WERI-Rb-1 (cell line): ENCODE results near the gene C17orf78.
"Not testable (repeated sequence)": the region's sequence is repeated elsewhere in the genome, so short reads cannot be mapped to it uniquely, and the experiment has no call there.

Experiments used
- DNase-seq: peaks from one replicate; pipeline ENCODE4 v3.0.0-alpha.2; 2020
- H3K27ac ChIP-seq: fragments of 250-450 bp; sonication (Bioruptor Pico); 2 replicates; pipeline ENCODE4 v1.5.1; 2020; ENCODE audit warnings: mild to moderate bottlenecking, moderate library complexity
- H3K27me3 ChIP-seq: fragments of 250-450 bp; sonication (Bioruptor Pico); 2 replicates; pipeline ENCODE4 v1.5.1; 2021; ENCODE audit warnings: mild to moderate bottlenecking, low read depth, moderate library complexity; ENCODE audit not compliant: insufficient read depth, severe bottlenecking
- H3K36me3 ChIP-seq: fragments of 250-450 bp; sonication (Bioruptor Pico); 2 replicates; pipeline ENCODE4 v1.5.1; 2020; ENCODE audit warnings: mild to moderate bottlenecking, moderate library complexity
- H3K4me3 ChIP-seq: 2 replicates; pipeline ENCODE4 v1.5.1; 2011; ENCODE audit warnings: low read depth, mild to moderate bottlenecking, control low read depth, low read length
- H3K9me3 ChIP-seq: fragments of 250-450 bp; sonication (Bioruptor Pico); 2 replicates; pipeline ENCODE4 v1.5.1; 2021; ENCODE audit warnings: mild to moderate bottlenecking, moderate library complexity; ENCODE audit not compliant: severe bottlenecking
- TF ChIP-seq, protein P1 (sequence below): IDR thresholded peaks from 2 replicates; pipeline ENCODE4 v1.5.1; 2011; ENCODE audit warnings: low read depth, mild to moderate bottlenecking, control low read depth, inconsistent platforms, low read length

The C17orf78 gene

DNA sequence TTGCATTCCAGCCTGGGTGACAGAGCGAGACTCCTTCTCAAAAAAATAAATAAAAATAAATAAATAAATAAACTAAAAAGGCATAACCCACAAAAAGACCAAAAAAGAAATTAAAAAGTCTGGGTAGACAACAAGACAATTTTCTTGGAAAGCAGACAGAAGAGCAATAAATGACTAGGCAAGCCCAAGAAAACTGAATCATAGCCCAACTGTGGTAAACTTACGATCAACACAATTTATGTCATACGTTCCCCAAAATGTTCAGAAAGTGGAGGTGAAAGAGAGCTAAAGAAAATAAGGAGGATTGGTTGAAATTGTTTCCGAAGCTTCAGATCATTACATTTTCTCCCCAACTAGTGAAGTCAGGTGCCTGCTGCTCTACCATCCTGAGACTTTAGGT, 31.3 kb upstream of the C17orf78 start:
- Histone ChIP-seq H3K4me3 (no peak overlapping the region), H3K27ac (no peak overlapping the region), H3K27me3 (no peaks in the 10 kb centered on the region), H3K9me3 (peaks cover 5% of the 10 kb centered on the region), H3K36me3 (peaks cover 33% of the 10 kb centered on the region)
- TF ChIP-seq, protein P1, sequence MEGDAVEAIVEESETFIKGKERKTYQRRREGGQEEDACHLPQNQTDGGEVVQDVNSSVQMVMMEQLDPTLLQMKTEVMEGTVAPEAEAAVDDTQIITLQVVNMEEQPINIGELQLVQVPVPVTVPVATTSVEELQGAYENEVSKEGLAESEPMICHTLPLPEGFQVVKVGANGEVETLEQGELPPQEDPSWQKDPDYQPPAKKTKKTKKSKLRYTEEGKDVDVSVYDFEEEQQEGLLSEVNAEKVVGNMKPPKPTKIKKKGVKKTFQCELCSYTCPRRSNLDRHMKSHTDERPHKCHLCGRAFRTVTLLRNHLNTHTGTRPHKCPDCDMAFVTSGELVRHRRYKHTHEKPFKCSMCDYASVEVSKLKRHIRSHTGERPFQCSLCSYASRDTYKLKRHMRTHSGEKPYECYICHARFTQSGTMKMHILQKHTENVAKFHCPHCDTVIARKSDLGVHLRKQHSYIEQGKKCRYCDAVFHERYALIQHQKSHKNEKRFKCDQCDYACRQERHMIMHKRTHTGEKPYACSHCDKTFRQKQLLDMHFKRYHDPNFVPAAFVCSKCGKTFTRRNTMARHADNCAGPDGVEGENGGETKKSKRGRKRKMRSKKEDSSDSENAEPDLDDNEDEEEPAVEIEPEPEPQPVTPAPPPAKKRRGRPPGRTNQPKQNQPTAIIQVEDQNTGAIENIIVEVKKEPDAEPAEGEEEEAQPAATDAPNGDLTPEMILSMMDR = no peak
- no peak for DNase-seq

DNA sequence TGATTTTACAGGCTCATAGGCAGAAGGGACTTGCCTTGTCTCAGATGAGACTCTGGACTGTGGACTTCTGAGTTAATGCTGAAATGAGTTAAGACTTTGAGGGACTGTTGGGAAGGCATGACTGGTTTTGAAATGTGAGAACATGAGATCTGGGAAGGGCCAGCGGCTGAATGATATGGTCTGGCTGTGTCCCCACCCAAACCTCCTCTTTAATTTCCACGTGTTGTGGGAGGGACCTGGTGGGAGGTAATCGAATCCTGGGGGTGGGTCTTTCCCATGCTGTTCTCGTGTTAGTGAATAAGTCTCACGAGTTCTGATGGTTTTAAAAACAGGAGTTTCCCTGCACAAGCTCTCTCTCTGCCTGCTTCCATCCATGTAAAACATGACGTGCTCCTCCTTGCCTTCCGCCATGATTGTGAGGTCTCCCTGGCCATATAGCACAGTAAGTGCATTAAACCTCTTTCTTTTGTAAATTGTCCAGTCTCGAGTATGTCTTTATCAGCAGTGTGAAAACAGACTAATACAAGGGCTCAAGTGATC, 28.9 kb upstream of the C17orf78 start:
- not testable (repeated sequence) for H3K4me3 ChIP-seq, H3K27ac ChIP-seq, DNase-seq, H3K27me3 ChIP-seq, H3K9me3 ChIP-seq
- H3K36me3 ChIP-seq = peaks cover 42% of the 10 kb centered on the region

DNA sequence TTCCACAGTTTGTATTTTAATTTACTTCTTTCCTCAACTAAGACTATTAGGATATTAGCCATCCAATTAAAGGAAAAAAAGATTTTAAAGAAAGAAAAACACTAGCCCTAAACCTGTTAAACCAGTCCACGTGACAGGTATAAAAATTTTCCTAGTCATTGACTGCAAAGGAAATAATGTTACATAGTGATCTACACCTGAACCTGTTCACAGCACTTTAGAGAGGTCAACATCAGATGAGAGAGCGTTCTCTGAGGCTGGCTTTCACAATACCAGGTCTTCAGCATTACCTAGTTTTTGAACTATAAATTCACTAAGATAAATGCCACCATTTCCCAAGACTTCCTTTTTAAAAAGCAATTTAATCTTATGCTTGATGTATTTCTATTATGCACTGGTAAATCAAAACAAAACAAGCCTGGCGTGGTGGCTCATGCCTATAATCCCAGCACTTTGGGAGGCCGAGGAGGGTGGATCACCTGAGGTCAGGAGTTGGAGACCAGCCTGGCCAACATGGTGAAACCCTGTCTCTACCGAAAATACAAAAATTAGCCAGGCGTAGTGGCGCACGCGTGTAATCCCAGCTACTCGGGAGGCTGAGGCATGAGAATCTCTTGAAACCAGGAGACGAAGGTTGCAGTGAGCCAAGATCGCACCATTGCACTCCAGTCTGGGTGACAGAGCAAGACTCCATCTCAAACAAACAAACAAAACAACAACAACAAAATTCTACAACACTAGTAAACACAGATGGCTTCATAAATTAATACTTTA, 18.8 kb upstream of the C17orf78 start:
- Histone ChIP-seq H3K4me3 (peak overlapping the region; percentile 98), H3K36me3 (peaks cover 25% of the 10 kb centered on the region), H3K27ac (peak overlapping the region; percentile 91)
- DNase-seq, H3K9me3 ChIP-seq, H3K27me3 ChIP-seq: not testable (repeated sequence)

DNA sequence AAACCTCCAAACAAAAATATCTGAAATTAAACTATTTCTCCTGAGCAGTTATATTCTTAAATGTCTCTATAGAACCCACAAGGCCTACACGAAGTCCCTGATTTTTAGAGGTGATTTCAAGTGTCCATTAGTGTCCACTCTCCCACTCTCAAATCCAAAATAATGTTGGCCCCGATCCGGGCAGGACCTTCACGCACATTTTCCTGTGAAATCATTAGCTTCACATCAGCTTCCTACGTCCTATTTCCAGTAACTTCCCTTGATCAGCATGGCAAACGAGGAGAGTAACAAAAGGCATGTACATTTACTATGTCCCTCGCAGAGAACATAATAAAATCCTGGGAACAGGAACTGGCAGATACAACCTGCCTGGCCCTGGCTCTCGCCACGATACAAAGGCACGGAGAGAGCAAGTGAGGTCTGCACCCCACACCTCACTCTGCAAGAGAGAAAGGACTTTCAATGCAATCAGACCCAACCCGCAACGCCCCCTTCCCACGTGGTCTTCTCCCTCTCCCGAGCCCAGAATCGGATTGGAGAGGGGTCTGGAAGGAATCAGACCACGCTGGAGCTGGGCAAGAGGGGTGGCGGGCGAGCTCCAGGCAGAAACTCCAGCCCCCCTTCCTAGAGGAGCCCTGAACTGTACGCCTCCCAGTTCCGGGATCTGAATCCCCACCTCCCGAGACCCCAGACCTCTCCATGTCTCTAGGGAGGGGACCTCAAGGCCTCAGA, 17.5 kb upstream of the C17orf78 start:
- Histone ChIP-seq H3K4me3 (peak overlapping the region; percentile 98), H3K27ac (peak overlapping the region; percentile 91), H3K9me3 (no peaks in the 10 kb centered on the region), H3K27me3 (no peaks in the 10 kb centered on the region), H3K36me3 (peaks cover 25% of the 10 kb centered on the region)
- TF ChIP-seq, protein P1 = no peak
- DNase-seq = peak; percentile 87

DNA sequence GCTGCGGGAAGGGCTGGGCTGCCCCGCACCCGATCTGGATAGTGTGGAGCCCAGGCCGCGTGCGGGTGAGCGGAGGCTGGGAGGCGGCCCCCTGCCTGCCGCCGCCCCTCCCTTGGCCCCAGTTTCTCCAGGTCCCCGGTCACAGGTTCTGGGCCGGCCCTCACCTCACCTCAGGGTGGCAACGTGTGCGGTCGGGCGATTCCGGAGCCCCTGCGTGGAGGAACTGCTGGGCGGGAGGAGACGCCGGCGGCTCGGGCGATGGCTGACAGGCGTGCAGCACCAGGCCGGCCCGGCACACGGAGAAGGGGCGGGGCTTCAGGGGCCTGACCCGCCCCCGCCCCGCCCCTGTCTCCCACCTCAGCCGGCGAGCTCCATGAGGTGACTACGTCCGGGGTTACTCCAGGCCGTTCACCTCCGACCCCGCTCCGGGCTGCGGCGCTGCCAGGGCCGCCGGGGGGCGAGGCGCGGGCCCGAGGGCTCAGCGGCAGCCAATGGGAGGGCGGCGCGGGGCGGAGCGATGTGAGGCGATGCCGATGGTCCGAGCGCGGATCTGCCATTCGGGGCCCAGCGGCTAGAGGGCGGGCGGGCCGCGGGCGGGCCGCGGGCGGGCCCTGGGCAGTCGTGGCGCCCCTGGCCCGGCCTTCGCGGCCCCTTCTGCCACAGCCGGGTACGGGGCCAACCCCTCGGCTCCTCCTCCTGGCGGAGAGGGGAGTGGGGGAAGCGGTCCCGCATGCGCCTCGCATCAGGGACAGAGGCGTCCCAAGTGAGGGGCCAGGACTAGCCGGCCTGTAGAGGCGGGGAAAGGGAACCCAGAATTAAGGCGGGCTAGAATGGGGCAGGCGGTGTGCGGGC, 16.7 kb upstream of the C17orf78 start:
- Histone ChIP-seq H3K4me3 (peak overlapping the region; percentile 98), H3K27me3 (no peaks in the 10 kb centered on the region), H3K36me3 (peaks cover 19% of the 10 kb centered on the region), H3K27ac (peak overlapping the region; percentile 91), H3K9me3 (no peaks in the 10 kb centered on the region)
- TF ChIP-seq, protein P1 = 0 out of 2 replicates have a peak, but pooled peaks have one; percentile 14
- DNase-seq = peak; percentile 97

DNA sequence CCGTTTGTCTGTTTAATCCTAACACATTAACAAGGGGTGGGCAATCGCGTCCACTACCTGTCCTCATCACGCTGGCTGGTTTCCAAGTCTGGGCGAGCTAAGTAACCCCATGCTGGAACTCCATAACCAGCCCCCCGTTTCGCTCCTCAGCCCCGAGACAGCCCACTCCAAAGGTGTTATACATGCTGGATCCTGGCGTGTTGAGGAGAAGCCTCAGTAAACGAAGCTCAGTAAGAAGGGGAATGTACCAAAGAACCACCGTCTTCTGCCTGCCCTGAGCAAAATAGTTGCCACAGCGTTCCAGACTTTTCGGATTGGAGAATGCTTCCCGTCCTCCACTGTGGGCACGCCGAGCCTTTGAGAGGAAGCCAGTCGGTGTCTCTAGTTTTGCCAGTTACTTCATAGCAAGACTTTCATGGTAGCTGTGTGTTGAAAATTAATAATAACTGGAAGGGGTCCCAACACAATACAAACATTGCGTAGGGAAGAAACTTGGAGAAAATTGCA, 16.1 kb upstream of the C17orf78 start:
- Histone ChIP-seq H3K9me3 (no peaks in the 10 kb centered on the region), H3K27ac (peak overlapping the region; percentile 88), H3K27me3 (no peaks in the 10 kb centered on the region), H3K4me3 (peak overlapping the region; percentile 43), H3K36me3 (peaks cover 12% of the 10 kb centered on the region)
- DNase-seq = no peak
- TF ChIP-seq, protein P1 = no peak
